Measurements from ENCODE around the gene CASD1.

Gene CASD1

DNA sequence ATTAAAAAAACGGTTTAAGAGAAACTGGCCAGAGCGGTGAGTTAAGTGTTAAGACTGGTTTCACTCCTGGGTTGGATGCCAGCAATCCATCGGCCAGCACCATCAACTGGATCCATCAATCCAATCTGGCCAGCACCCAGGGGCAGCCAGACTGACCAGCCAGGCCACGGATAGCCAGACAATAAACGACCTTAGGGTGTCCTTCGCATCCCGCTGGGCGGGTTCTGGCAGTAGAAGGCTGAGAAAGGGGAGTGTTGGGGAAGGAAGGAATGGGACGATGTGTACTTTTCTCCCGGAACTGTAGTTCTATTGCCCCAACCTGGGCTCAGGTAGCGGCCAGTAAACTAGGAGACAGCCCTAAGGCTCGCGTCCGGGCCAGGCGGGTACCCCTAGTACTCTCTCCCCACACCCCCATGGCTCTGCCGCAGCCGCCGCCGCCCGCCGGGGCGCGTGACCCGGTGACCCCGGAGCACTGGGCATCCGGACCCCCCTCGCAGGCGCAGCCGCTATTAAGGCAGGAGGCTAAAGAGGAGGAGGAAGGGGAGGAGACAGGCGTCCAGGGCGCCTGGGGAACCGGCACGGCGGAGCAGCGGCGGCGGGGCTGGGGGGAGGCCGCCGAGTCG lies at the start of gene CASD1:
Gene CASD1 (plus strand): TSS at position 546 of the 623 bp plus-strand sequence. CDS start 276 bp downstream, outside the sequence.
- DNase-seq (ENCODE audit: extremely low read depth in 1 of 2, low read depth in 1 of 2): peak; percentile 35 to 40

- DNase-seq (ENCODE audit: extremely low read depth in 1 of 2, low read depth in 1 of 2): no peak
Measured at GRCh38 chr7:94466516-94466915, 43.1 kb upstream of the CASD1 start.

- no peak for DNase-seq (ENCODE audit: extremely low read depth in 1 of 2, low read depth in 1 of 2)
Measured at GRCh38 chr7:94471604-94472003, 38.0 kb upstream of the CASD1 start.

DNA sequence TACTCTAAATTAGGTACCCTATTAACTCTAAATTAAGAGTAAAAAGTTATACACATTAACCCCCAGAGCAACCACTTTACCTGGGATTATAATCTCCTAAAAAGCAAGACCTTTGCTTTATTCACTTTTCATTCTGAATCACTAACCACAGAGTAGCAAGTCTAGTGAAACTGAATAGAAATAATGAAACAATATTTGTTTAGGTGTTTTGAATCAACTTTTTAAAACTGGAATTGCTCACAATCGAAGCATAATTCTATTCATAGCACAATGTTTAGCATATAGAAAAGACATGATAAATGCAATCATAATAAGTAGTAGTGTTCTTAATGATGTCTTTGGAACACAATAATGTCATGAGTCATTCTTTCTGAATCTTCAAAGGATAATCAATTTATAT lies 37.0 kb upstream of the CASD1 start:
- no peak for DNase-seq (ENCODE audit: extremely low read depth in 1 of 2, low read depth in 1 of 2)

GRCh38 chr7:94476251-94476840 lies 33.3 kb upstream of the CASD1 start:
- DNase-seq (ENCODE audit: extremely low read depth in 1 of 2, low read depth in 1 of 2): no peak

GRCh38 chr7:94477878-94478277 lies 31.7 kb upstream of the CASD1 start:
- no peak for DNase-seq (ENCODE audit: extremely low read depth in 1 of 2, low read depth in 1 of 2)

DNA sequence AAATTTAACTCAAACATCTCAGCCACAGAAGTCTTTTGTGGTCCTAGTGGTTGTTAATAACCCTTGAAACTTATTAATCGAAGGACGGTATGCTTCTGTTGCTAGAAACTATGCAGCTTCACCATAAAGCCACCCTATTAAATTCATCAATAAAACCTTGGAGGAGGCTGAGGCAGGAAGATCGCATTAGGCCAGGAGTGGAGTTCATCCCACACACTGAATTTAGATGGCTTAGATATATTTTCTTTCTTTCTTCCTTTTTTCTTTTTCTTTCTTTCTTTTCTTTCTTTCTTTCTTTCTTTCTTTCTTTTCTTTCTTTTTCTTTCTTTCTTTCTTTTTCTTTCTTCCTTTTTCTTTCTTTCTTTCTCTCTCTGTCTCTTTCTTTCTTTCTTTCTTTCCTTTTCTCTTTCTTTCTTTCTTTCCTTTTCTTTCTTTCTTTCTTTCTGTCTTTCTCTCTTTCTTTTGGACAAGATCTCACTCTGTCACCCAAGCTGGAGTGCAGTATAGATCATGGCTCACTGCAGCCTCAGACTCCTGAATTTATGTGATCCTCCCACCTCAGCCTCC lies 30.9 kb upstream of the CASD1 start:
- no peak for DNase-seq (ENCODE audit: extremely low read depth in 1 of 2, low read depth in 1 of 2)

- no peak for DNase-seq (ENCODE audit: extremely low read depth in 1 of 2, low read depth in 1 of 2)
Measured at GRCh38 chr7:94481279-94481678, 28.3 kb upstream of the CASD1 start.

DNA sequence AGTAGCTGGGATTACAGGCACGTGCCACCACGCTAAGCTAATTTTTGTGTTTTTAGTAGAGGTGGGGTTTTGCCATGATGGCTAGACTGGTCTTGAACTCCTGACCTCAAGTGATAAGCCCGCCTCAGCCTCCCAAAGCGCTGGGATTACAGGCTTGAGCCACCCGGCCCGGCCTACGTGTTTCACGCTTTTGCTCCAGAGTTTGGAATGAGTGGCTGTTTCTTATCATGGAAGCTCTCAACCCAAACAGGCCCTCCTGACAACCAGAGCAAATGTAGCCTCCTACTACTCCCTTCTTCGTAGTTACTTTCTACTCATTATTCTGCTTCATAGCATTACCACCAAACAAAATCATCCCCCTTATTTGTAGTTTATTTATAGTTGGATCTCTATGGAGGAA lies 26.8 kb upstream of the CASD1 start:
- DNase-seq (ENCODE audit: extremely low read depth in 1 of 2, low read depth in 1 of 2): no peak

DNA sequence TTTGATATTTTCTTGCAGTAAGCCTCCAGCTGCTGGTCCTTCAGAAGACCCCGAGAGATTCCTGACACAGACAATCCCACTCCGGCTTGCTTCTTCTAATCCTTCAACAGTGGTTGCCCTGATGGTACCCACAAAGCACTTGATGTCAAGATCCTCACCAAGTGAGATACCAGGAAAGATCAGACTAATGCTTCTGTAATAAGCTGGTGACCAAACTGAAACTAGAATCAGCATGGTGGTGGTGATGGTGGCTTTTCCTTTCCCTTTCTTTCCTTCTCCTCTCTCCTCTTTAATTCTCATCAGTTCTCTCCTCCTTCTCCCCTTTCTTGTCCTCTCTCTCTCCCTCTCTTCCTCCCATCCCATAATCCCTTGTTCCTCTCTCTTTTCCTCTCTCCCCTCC lies 25.8 kb upstream of the CASD1 start:
- DNase-seq (ENCODE audit: extremely low read depth in 1 of 2, low read depth in 1 of 2): no peak

GRCh38 chr7:94486216-94486615 lies 23.4 kb upstream of the CASD1 start:
- no peak for DNase-seq (ENCODE audit: extremely low read depth in 1 of 2, low read depth in 1 of 2)

- DNase-seq (ENCODE audit: extremely low read depth in 1 of 2, low read depth in 1 of 2): no peak
Measured at GRCh38 chr7:94491410-94491809, 18.2 kb upstream of the CASD1 start.

DNA sequence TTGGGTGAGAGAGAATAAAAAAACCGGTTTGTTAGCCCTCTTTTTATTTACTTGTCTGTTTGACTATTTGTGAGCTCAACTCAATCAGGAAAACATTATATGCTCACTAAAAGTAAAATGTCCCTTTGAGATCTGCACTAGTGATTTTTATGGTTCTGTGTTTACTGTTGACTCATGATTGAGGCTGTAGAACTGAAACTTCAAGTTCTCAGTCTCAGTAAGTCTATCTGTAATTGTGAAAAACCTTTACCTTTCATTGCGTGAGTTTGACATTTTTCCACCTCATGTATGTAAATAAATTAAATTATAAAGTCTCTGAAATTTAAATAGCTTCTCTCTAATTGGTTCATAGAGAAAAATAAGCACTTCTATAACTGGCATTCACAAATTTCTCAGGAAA lies 17.0 kb upstream of the CASD1 start:
- no peak for DNase-seq (ENCODE audit: extremely low read depth in 1 of 2, low read depth in 1 of 2)

DNA sequence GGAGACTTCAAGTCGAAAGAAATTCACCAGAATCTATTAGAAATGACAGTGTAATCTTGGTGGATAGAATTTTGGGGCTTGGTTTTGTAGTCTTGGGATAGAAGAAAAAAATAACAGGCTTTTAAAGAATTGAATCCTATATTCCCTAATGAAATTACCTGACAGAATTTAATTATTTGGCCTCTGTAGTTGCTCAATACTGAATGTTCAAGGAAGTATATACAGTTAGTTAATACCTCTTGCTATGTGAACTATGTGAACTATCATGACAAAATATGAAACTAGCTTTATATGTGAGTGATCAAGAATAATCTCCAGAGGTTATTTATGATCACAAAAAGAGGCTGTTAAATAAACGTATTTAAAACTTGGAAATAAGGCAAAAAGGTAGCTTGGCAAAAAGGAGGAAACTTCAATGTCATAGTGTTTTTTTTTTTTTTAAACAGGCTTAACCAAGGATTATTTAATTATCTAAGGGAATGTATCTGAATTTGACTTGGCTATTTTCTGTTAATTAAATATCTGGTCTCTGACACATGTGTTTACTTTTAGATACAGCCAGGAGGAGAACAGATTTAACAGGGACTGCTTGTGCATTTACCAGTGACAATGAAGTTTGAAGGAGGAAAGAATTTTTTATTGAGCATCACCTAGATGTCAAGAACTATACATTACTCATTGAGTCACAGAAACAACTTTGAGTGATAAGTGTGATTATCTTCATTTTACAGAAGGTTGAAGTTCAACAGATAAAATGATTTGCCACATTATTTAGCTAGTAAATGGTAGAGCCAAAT lies 11.5 kb upstream of the CASD1 start:
- DNase-seq (ENCODE audit: extremely low read depth in 1 of 2, low read depth in 1 of 2): no peak

- DNase-seq (ENCODE audit: extremely low read depth in 1 of 2, low read depth in 1 of 2): no peak
Measured at GRCh38 chr7:94498918-94499317, 10.7 kb upstream of the CASD1 start.

DNA sequence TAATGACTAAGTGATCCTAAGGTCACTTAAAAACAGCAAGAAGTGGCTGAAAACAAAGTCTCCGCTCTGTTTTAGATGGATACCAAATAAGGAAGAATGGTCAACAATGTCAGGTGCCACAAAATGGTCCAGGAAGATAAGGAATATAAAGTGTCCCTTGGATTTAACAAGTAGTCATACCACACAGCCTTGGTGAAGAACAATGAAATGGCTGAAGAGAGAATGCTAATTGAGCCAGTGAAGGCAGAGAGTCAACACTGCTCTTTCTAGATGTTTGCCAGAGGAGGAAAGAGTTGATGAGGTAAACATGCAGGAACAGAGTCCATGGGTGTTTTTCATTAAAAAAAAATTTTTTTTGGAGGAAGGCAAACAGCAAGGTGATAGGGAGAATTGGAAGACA lies 2.1 kb upstream of the CASD1 start:
- no peak for DNase-seq (ENCODE audit: extremely low read depth in 1 of 2, low read depth in 1 of 2)

DNA sequence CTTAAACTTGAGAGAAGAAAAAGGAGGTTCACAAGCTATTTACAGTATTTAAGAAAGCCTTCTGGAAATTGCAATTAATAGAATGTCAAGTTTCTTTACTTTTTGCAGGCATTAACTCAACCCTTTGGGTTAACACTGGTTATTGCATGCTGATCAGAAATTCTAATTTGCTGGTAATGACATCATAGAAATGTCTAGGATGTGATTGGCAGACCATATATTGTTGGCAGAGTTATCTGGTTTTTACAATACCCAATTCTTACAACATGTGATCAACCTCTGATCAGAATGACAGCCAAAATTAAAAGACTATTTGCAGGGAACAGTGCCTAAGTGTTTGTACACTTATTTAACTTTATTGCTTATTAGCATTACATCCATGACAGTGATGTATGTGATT lies 1.6 kb upstream of the CASD1 start:
- no peak for DNase-seq (ENCODE audit: extremely low read depth in 1 of 2, low read depth in 1 of 2)

GRCh38 chr7:94509887-94510581 lies 425 bp downstream of the CASD1 start:
- DNase-seq (ENCODE audit: extremely low read depth in 1 of 2, low read depth in 1 of 2): peak; percentile 22 to 37

- DNase-seq (ENCODE audit: extremely low read depth in 1 of 2, low read depth in 1 of 2): peak; percentile 3 to 11
Measured at GRCh38 chr7:94510582-94511496, 1.2 kb downstream of the CASD1 start.

DNA sequence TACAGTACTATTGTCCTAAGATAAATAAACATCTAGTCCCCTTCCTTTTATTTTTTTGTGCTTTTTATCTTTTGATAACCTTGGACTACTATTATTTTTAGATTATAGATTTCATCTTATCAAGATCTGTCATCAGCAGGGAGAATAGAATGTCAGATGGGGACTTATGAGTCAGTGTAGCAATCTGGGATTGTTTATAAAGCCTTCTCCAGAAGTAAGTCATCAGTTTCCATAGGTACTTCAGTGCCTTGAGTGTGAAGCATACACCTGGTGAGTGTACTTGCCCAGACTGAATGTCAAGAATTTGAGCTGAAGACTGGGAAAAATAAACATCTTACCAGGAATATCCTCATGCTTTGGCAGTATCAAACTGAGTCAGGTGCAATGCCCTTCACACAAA lies 2.1 kb downstream of the CASD1 start:
- no peak for DNase-seq (ENCODE audit: extremely low read depth in 1 of 2, low read depth in 1 of 2)

Data from stimulated activated CD8-positive, alpha-beta memory T cell treated with anti-CD3 and anti-CD28 coated beads, Interleukin-7, amount 100 ng/mL, for 48 hours (primary cell).